Epithelial cell of umbilical artery (primary cell): ENCODE data around the gene MOK. TPM values are rescaled to one million over a fixed set of nuclear protein-coding genes. Genes with fewer than 3 reads are reported as not detected.

ENCODE experiments used
- total RNA-seq: library from RNA; depleted of rRNA; stranded (reverse); fragments of >200 nt; gene quantifications from 2 replicates; pipeline ENCODE4 v1.2.3, GENCODE V29; 2014

Gene MOK, protein sequence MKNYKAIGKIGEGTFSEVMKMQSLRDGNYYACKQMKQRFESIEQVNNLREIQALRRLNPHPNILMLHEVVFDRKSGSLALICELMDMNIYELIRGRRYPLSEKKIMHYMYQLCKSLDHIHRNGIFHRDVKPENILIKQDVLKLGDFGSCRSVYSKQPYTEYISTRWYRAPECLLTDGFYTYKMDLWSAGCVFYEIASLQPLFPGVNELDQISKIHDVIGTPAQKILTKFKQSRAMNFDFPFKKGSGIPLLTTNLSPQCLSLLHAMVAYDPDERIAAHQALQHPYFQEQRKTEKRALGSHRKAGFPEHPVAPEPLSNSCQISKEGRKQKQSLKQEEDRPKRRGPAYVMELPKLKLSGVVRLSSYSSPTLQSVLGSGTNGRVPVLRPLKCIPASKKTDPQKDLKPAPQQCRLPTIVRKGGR
- total RNA-seq: 1.5 and 3.2 TPM in 2 replicates

GRCh38 chr14:102304611-102305506 is at the start of gene MOK:
MOK (minus strand) TSS chr14:102305164; CDS start chr14:102304968, 196 bp downstream.

DNA sequence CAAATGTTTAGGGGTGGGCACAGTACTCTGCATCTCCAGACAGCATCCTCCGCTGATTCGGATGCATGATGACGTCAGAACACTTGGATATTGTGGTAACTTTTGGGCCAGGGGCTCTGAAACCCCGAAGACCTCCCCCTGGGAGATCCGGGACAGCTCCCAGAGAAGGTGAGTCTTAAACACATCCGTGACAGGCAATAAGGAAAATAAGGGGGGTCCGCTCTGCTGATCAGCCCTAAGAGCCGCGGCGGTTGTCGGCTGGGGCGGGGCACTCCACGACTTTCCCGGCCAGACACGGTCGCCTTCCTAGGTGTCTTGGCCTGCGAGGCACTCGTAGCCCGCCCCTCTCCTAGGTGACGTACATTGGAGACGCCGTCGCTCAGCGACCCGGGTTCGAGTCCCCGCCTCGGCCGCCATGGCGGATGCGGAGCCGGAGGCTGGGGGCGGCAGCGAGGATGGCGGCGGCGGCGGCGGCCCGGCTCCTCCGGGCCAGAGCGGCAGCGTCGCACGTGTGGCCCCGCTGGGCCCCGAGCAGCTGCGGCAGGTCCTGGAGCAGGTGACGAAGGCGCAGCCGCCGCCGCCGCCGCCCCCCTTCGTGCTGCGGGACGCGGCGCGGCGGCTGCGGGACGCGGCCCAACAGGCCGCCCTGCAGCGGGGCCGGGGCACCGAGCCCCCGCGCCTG is 14.5 kb upstream of the MOK start, which contains the start of gene ZNF839:
ZNF839 (plus strand) TSS at position 396 of the 682 bp plus-strand sequence; CDS start at position 416, 20 bp downstream.

Other genes starting within 250 kb of the MOK start
- 526 and 548 TPM in 2 replicates for gene HSP90AA1, start 218.1 kb downstream of the MOK start, total RNA-seq
- 13.3 and 17.2 TPM in 2 replicates for gene WDR20, start 165.3 kb downstream of the MOK start, total RNA-seq
- 6.8 and 11.4 TPM in 2 replicates for gene ZNF839, start 14.6 kb upstream of the MOK start, total RNA-seq
- gene CINP, start 57.7 kb upstream of the MOK start, total RNA-seq: 56.5 and 59.9 TPM in 2 replicates
- gene TECPR2, start 57.8 kb upstream of the MOK start, total RNA-seq: 9.7 and 11.9 TPM in 2 replicates
- gene ANKRD9, start 204.6 kb upstream of the MOK start, total RNA-seq: 18.5 and 22.8 TPM in 2 replicates